Suprapubic skin (tissue), 4 donors: ENCODE results near the gene RAP1GAP. TPM values are rescaled to one million over a fixed set of nuclear protein-coding genes. Genes with fewer than 3 reads are reported as not detected.

Experiments used
- DNase-seq, 2 donors: peaks; one replicate each; pipeline ENCODE4 v3.0.0-alpha.2; 2019; ENCODE audit warnings: low spot score in 2 of 2
- H3K27ac ChIP-seq: fragments of 200-600 bp; sonication (generic); one replicate; pipeline ENCODE4 v1.5.1; 2019
- H3K27me3 ChIP-seq: fragments of 200-600 bp; sonication (generic); one replicate; pipeline ENCODE4 v1.5.1; 2019
- H3K36me3 ChIP-seq: fragments of 200-600 bp; sonication (generic); one replicate; pipeline ENCODE4 v1.5.1; 2019
- H3K4me1 ChIP-seq: fragments of 200-600 bp; sonication (generic); one replicate; pipeline ENCODE4 v1.5.1; 2019
- H3K4me3 ChIP-seq: fragments of 200-600 bp; sonication (generic); one replicate; pipeline ENCODE4 v1.5.1; 2019; ENCODE audit warnings: mild to moderate bottlenecking
- H3K9me3 ChIP-seq: fragments of 200-600 bp; sonication (generic); one replicate; pipeline ENCODE4 v1.5.1; 2019
- CTCF ChIP-seq, 2 donors: fragments of 200-600 bp in 1 of 2; fragments of 450-650 bp in 1 of 2; sonication (generic) in 1 of 2; IDR thresholded peaks; one replicate each; pipeline ENCODE4 v1.5.1; 2016 to 2019; ENCODE audit warnings: antibody characterized with exemption in 2 of 2, mild to moderate bottlenecking in 1 of 2, moderate library complexity in 1 of 2
- EP300 ChIP-seq: sonication (generic); formaldehyde crosslinking; IDR thresholded peaks from one replicate; pipeline ENCODE4 v1.6.1; 2017; ENCODE audit warnings: antibody characterized with exemption
- POLR2A ChIP-seq, 2 donors: fragments of 450-650 bp; IDR thresholded peaks; one replicate each; pipeline ENCODE4 v1.6.1; 2017; ENCODE audit warnings: antibody characterized with exemption in 2 of 2, mild to moderate bottlenecking in 2 of 2, moderate library complexity in 2 of 2
- POLR2AphosphoS5 ChIP-seq, 3 donors: sonication (generic); formaldehyde crosslinking; IDR thresholded peaks; one replicate each; pipeline ENCODE4 v1.6.1; 2017; ENCODE audit warnings: antibody characterized with exemption in 3 of 3
- WGBS: methylation state at CpG from one replicate; pipeline ENCODE4 v1.1.5; 2018; 5-methylcytosine and 5-hydroxymethylcytosine counted together
- total RNA-seq, 4 donors: library from RNA; depleted of rRNA; stranded (reverse); fragments of >200 nt; gene quantifications; one replicate each; pipeline ENCODE4 v1.1.0, GENCODE V29; 2016

The RAP1GAP gene
- total RNA-seq, 4 donors from 2014 or later, result 1.5 to 4.9 (median 3.6) TPM

GRCh38 chr1:21649315-21649714, 19.8 kb downstream of the RAP1GAP start:
- H3K4me1 ChIP-seq, result peaks cover 24% of the 10 kb centered on the region
- TF ChIP-seq POLR2AphosphoS5 (IDR thresholded peaks at IDR 0.05), result no peak
- TF ChIP-seq POLR2A (IDR thresholded peaks at IDR 0.05), result no peak
- TF ChIP-seq CTCF (IDR thresholded peaks at IDR 0.05), result no peak
- TF ChIP-seq EP300, result no peak
- H3K27me3 ChIP-seq, result peaks cover 35% of the 10 kb centered on the region
- H3K36me3 ChIP-seq, result no peaks in the 10 kb centered on the region
- DNase-seq, result no peak
- WGBS, result 57% methylated on average over 2 of the region's 2 CpGs
- H3K4me3 ChIP-seq, result no peak overlapping the region
- no peaks in the 10 kb centered on the region for H3K9me3 ChIP-seq
- no peak overlapping the region for H3K27ac ChIP-seq

GRCh38 chr1:21648791-21649190, 20.4 kb downstream of the RAP1GAP start:
- no peak overlapping the region for H3K4me3 ChIP-seq
- no peak overlapping the region for H3K27ac ChIP-seq
- 56% methylated on average over 3 of the region's 10 CpGs for WGBS
- no peak for TF ChIP-seq POLR2AphosphoS5 (IDR thresholded peaks at IDR 0.05)
- TF ChIP-seq POLR2A (IDR thresholded peaks at IDR 0.05), result no peak
- TF ChIP-seq CTCF (IDR thresholded peaks at IDR 0.05), result no peak
- no peak for TF ChIP-seq EP300
- no peaks in the 10 kb centered on the region for H3K36me3 ChIP-seq
- peaks cover 24% of the 10 kb centered on the region for H3K4me1 ChIP-seq
- DNase-seq, result no peak
- H3K9me3 ChIP-seq, result no peaks in the 10 kb centered on the region
- peaks cover 35% of the 10 kb centered on the region for H3K27me3 ChIP-seq

DNA sequence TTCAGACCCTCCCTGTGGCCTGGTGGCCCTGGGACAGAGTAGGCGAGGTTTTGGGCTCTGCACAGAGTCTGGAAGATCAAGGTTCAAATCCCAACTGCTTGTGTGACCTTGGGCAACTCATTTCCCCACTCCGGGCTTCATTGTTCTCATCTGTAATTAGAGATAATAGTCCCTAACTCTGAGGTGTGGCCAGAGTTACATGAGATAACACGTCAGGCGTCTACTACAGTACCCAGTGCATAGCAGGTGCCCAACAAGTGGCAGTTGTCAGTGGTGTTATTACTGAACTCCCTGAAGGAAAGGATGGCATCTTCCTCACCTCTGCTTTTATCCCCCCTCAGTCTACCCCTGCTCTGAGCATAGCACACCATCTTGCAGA, 20.8 kb downstream of the RAP1GAP start:
- H3K4me3 ChIP-seq, result no peak overlapping the region
- H3K4me1 ChIP-seq, result peaks cover 24% of the 10 kb centered on the region
- no peak for DNase-seq
- TF ChIP-seq EP300, result no peak
- no peak for TF ChIP-seq POLR2AphosphoS5 (IDR thresholded peaks at IDR 0.05)
- H3K27ac ChIP-seq, result no peak overlapping the region
- no peaks in the 10 kb centered on the region for H3K36me3 ChIP-seq
- 56% methylated on average over 3 of the region's 4 CpGs for WGBS
- no peaks in the 10 kb centered on the region for H3K9me3 ChIP-seq
- peaks cover 35% of the 10 kb centered on the region for H3K27me3 ChIP-seq

- H3K9me3 ChIP-seq, result no peaks in the 10 kb centered on the region
- WGBS, result 37% methylated on average over 19 of the region's 19 CpGs
- no peak for DNase-seq
- no peak overlapping the region for H3K27ac ChIP-seq
- peaks cover 23% of the 10 kb centered on the region for H3K4me1 ChIP-seq
- TF ChIP-seq POLR2AphosphoS5 (IDR thresholded peaks at IDR 0.05), result no peak
- no peak for TF ChIP-seq POLR2A (IDR thresholded peaks at IDR 0.05)
- TF ChIP-seq EP300, result no peak
- TF ChIP-seq CTCF (IDR thresholded peaks at IDR 0.05), result no peak
- H3K4me3 ChIP-seq, result no peak overlapping the region
- no peaks in the 10 kb centered on the region for H3K36me3 ChIP-seq
- H3K27me3 ChIP-seq, result peaks cover 35% of the 10 kb centered on the region
These were observed 21.5 kb downstream of the RAP1GAP start for GRCh38 chr1:21647431-21648351.

DNA sequence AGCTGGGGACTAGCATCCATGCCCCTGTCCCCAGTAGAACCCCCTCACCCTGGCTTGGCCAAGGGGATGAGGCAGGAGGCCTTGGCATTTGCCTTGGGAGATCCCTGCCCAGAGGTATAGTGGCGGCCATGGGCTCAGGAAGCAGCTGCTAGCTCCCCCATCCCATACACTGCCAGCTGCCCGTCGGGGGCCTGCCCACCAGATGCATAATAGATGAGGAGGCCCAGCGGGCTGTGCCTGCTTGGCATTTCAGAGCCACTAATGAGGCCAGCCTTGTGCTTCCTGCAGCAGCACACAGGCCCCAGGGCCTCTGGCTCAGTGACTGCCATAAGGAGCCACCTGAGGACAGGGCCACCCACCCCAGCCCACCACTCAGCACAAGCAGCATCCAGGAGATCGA, 23.6 kb downstream of the RAP1GAP start:
- Histone ChIP-seq H3K4me1 (peaks cover 4% of the 10 kb centered on the region), H3K36me3 (no peaks in the 10 kb centered on the region), H3K27me3 (peaks cover 37% of the 10 kb centered on the region), H3K27ac (no peak overlapping the region), H3K4me3 (no peak overlapping the region), H3K9me3 (no peaks in the 10 kb centered on the region)
- no peak for DNase-seq
- TF ChIP-seq EP300 (no peak), POLR2AphosphoS5 (IDR thresholded peaks at IDR 0.05) (no peak), POLR2A (IDR thresholded peaks at IDR 0.05) (no peak), CTCF (IDR thresholded peaks at IDR 0.05) (no peak)
- WGBS, result 100% methylated on average over 1 of the region's 5 CpGs
